ENCODE data around the gene ADGRL1. TPM values are rescaled to one million over a fixed set of nuclear protein-coding genes. Genes with fewer than 3 reads are reported as not detected.

The ADGRL1 gene
- total RNA-seq, 1 experiment from 2014 or later, result 10.9 TPM

DNA sequence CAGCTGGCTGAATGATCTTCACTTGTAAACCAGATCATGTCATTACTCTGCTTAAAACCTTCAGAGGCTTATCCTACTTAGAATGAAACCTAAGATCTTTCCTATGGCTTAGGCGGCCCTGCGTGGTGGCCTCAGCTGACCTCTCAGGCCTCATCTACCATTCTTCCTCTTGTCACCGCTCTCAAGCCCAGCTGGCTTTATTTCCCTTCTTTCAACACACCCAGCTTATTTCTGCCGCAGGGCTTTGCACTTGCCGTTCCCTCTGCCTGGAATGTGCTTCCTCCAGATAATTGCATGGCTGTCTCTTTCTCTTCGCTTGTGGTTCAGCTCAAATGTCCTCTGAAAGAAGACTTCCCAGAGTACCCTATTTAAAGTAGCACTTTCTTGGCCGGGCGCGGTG lies 66.0 kb downstream of the ADGRL1 start:
- no peak for DNase-seq (ENCODE audit: low spot score)

DNA sequence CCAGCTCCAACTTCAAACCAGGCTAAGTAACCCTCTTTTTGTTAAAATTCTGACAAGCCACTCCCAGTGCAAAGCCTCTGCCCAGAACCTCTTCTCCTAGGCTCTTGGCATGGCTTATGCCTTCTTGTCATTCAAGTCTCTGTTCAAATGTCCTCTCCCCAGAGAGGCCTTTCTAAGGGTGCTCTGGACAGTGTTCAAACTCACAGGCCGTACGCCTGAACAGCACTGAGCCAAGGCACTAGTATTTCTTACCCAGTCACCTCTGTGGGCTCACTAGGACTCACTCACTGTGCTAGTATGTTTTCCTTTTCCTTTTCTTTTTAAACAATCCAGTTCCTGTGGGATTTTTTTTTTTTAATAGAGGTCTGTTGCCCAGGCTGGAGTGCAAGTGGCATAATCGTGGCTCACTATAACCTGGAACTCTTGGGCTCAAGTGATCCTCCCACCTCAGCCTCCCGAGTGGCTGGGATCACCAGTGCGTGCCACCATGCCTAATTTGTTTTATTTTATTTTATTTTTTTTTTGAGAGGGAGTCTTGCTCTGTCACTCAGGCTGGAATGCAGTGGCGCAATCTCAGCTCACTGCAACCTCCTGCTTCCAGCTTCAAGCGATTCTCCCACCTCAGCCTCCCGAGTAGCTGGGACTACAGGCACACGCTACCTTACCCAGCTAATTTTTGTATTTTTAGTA lies 67.2 kb downstream of the ADGRL1 start:
- no peak for DNase-seq (ENCODE audit: low spot score)

DNA sequence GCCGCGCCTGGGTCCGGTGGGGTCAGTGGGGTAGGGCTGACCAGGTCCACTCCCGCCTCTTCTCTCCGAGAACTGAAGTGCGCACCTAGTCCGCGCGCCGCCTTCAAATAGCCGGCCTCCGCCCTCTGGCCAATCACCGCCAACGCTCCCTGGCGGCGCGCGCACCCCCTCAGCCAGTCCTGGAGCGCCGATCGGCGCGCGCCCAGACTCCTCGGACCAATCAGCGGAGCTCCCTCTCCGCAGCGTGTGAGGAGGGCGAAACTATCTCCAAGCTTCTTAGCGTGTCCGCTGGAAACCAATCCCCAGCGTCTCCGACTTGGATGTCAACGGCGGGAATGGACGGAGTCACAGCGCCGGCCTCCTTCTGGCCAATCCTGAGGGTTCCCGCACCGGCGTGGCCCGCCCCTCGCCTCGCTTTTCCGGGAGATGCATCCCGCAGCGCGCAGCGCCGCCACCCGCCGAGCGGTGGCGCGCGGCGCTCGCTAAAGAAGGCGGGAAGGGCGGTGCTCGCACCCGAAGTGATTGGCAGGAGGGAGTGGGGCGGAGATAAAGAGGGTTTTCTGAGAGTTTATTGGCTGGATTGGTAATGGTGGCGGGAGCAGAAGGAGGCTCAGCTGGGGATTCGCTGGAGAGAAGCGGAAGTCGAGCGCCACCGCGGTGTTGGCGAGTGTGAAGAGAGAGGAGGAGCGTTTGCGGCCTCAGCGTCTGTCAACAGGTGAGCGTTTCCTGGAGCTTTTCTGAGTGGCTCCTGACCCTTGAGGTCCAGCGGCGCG lies 69.3 kb downstream of the ADGRL1 start, which contains the start of gene ASF1B:
Gene ASF1B, minus strand, starts transcription at position 81 of the 773 bp plus-strand sequence. CDS start 133 bp downstream, outside the sequence.
- DNase-seq (ENCODE audit: low spot score), result peak; percentile 100

DNA sequence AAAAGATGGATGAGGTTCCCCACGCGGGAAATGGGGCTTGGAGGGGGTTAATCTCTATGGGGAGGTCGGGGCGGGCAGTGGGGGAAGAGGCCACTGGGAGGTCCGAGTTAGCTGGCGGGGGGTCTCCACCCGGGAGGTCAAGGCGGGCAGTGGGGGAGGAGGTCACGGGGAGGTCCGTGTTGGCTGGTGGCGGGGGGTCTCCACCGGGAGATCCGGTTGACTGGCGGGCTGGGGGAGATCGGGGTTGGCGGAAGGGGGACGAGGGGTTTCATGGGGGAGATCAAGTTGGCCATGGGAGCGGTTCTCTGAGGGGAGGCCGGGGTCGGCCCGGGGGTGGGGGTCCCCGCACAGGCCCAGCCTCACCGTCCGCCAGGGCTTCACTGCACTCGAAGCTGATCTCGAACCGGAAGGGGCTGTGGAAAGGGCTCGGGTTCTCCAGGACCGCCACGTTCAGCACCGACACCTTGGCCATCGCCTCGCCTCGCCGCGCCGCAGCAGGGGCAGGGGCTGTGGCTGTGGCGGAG lies 69.9 kb downstream of the ADGRL1 start:
- DNase-seq (ENCODE audit: low spot score), result no peak

DNA sequence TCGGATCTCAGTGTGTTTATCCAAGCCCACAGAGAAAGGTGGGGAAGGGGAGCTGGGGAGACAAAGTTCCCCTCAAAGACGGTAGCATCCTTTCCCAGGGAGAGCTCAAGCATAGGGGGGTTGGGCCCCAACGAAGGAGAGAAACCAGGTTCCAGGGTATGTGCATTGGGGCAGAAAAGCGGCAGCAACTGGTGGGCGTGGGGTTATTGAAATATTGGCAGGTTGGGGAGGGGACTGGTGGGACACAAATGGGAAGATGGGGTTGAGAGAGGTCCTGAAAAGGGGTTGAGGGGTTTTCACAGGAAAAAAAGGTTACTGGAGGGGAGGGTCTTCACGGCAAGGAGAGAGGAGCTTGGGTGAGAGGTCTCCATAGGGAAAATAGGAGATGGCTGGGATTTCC lies 70.6 kb downstream of the ADGRL1 start:
- DNase-seq (ENCODE audit: low spot score), result no peak

DNA sequence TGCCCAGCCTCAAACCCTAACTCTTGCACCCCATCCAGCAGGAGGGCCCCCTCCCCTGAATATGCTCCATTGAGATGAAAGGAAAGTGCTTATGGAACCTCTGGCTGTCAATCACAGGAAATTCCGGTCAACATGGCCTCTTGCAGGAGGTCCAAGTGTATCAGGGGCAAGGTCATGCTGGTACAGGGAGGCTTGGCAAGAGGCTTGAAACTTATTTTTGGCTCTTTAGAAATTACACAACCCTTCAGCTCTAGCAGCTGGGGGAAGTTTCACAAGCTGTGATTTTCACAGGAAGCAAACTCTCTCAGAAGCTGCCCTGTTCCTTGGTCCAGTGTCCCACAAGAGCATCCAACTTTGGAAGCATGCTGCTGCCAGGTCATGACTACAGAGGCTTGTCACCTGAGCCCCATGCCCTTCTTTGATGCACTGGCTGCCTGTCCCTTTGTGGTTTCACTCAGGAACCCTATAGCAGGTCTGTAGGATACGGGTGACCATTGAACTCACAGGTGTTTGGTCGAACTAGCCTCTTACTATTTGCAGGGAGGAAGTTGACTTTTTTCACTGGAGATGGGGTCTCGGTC lies 78.0 kb downstream of the ADGRL1 start:
- DNase-seq (ENCODE audit: low spot score), result no peak

DNA sequence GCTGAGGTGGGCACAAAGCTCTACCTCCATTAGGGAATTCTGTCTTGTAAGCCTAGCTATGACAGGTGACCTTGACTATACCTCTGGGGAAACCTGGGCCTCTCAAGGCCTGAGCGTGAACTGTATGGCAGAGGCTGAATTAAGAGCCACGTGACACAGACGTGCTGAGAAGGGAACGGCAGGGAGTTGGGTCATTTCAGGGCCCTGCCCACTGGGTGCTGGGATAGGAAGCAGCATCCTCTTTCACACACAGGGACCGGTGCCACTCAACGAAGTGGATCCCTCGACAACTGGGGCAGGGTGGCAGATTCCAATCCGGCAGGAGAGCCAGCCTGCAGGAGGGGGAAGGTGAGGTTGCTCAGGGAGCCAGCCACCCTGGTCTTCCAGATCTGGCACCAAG lies 78.8 kb downstream of the ADGRL1 start:
- DNase-seq (ENCODE audit: low spot score), result no peak

DNA sequence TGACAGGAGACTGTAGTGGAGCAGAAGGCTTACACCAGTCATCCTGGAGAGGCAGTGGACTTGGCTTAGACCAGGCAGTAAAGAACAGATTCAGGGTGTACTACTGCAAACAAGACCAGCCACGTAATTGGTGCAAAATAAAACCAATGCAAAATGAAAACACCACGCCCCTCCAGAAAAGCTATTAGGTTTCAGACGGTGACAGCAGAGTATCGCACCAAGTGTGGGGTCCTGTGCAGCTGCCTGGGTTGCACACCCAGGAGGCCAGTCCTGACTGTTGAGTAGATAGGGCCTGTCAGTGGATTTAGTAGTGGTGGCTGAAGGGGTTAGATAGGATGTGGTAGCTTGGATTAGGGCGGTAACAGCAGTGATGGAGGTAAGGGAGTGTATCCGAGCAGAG lies 83.0 kb downstream of the ADGRL1 start:
- DNase-seq (ENCODE audit: low spot score), result no peak

DNA sequence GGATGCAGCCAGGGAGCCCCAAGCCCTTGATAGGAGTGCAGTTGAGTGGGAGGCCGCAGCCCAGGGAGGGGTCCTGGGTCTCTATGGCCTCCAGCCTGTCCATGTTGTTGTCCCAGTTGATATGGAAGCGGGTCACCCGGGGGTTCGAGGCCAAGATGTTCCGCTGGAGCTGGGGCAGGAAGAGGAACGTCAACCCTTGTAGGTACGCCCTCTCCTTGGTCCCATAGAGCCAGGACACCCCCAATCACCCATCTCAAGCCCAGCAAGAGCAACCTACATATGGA lies 85.5 kb downstream of the ADGRL1 start:
- DNase-seq (ENCODE audit: low spot score), result no peak

DNA sequence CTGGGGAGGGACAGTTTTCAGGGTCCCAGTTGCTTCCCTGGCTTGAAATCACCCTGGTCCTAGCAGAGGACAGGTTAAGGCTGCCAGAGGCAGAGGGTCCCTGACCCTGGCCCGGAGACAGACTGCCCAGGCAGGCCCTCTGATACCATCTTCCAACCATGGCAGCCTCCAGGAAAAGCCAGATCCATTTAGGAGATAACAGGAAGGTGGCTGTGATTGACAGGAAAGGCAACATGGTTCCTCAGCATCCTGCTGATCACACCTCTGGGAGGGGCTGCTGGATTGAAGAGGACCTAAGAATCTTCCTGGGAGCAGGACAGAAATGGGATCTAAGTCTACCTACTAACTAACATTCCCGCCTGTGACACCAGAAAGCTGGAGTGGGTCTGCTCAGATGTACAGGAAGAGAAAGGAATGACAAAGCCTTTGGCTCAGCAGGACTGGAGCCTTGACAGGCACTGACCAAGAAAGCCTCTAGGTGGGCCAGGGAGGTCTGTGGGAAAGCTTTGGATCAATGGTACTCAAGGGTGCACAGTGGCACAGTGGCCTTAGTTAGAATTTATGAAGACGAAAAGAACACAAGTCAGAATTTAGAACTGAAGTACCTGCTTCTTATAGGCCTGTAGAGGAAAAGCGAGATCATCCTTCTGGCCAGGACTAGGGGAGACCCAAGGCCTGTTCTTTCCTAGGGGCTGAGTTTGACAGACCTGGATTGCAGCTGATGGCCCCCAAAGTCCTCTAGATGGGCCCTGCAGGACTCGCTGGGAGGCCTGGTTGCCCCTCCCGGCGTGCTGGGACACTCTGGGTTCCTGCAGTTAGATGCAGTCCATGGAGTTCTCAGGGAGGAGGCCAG lies 86.1 kb downstream of the ADGRL1 start:
- DNase-seq (ENCODE audit: low spot score), result no peak

DNA sequence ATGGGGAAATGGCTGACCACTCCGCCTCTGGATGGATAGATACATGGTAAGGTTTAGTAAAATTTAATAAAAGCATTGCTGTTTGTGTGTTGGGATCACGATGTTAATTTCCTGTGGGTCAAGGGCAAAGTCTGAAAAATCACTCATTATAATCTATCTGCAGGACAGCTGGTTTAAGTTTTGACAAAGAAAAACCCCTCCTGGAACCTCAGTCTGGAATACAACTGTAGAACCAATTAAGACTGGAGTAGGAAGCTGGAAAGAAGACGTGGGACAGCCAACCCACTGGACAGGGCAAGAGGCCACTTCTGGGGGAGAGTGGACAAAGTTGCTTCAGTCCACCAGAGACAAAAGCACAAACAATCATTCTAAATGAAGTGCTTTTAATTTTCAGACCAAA lies 86.8 kb downstream of the ADGRL1 start:
- no peak for DNase-seq (ENCODE audit: low spot score)

DNA sequence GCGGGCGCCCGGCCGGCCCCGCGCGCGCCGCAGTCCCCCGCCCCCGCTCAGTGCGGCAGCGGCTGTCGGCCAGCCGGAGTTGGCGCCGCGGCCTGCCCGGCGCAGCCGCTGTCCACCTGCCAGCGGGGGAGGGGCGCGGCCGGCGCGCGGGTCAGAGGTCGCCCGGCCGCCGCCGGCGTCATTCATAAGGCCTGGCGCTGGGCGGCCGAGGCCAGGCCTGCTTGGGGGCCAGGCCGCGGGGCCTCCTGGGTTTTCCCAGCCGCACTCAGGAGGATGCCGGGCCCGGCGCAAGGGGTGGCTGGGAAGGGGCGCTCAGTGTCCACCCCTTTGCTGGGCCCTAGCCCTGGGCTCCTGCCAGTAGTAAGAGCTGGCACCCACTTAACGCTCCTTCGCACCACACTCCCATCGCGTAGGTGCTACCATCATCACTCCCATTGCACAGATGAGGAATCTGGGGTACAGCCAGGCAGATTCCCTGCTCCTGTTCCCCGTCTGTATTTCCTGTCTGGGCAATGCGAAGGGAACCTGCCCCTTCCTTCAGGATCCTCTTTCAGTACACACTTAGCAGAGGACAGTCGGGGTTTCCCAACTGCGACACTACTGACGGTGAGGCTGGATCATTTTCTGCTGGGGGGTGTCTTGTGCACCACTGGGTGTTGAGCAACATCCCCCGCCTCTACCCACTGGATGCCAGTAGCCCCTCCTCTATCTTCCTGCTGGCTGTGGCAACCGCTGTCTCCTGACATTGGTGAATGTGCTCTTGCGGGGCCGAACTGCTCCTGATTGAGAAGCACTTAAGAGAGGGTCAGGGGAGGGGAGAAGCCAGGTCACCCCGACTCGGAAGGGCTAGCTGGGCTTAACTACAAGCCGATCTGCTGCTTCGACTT lies 87.6 kb downstream of the ADGRL1 start:
- DNase-seq (ENCODE audit: low spot score), result no peak

DNA sequence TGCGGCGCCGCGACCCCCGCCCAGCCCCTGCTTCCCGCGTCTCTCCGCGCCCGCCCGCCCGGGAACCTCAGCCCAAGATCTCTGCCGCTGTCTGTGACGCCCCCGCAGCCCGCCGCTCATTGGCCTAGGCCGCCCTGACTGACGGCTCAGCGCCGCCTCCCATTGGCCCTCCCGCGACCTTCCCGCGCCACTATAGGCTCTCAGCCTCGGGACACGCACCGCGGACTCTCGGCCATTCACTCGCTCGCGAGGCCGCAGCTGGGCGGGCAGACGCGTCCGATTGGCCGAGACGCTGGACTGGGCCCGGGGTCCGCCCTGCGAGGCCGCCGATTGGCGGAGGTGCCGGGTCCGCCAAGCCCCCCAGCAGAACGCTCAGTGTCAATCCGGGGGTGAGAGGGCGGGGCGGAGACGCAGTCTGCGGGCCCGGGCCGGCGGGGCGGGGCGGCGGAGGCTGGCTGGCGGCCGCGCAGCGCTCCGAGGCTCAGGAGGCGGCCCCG lies 88.3 kb downstream of the ADGRL1 start, which contains the start of gene PRKACA:
Gene PRKACA, minus strand, starts transcription at position 95 of the 497 bp plus-strand sequence. CDS start 215 bp downstream, outside the sequence.
- DNase-seq (ENCODE audit: low spot score), result peak; percentile 99

DNA sequence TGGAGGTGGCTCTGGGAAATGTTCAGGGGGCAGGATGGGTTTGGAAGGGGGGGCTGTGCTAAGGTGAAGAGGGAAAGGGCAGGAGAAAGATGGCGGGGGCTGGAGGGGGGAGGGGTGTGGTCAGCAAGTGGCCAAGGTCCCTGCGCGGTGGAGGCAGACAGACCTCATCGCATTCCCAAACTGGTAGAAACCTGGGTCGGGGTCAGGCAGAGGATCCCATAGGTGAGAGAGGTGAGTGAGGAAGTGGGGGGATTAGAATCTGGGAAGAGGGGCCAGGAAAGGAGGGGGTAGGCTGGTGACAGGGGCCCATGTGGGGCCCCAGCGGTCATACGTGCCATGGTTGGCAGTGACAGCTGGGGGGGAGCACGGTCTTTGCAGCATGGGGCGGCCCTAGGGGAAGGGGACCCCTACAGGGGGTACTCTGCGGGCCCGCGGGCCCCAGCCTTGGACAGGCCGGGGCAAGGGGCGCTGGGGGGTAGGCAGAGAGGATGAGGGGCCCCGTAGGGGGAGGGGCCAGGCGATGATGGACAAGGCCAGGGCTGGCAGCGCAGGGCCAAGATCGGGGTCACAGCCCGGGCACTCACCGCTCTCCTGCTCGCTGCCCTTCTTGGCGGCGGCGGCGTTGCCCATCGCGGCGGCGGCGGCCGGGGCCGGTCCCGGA lies 88.9 kb downstream of the ADGRL1 start:
- no peak for DNase-seq (ENCODE audit: low spot score)

DNA sequence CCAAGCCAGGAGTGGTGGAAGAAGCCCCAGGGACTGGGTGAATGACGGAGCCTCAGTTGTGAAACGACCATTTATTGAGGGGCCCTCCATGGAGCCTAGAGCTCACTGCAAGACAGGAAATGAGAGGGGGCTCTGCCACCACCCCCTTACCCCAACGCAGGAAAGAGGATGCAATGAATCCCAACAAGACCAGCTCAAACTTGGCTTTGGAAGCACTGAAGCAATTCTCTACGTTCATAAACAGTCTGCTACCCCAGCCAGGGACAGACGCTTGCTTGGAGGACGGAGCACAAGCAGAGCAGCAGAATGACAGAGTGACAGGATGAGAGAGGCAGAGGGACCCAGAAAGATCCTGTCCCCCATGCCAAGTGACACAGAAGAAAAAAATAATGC lies 89.4 kb downstream of the ADGRL1 start:
- no peak for DNase-seq (ENCODE audit: low spot score)

DNA sequence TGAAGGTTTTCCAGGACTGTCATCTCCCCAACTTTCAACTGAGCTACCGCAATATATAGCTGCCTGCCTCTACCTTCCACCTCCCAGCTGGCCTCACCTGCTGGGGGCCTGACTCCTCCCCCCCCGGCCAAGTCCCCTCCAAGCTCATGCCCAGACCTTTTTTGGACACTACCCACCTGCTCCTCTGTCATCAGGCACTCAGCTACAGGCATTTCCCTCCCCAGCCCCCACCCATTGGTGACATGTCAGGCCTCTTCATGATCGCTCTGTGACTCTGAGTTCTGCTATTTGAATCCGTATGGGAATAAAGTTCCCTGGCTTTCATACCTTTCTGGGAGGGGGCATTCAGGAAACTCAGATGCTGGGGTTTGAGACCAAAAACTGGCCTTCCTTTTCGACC lies 90.2 kb downstream of the ADGRL1 start:
- DNase-seq (ENCODE audit: low spot score), result no peak

DNA sequence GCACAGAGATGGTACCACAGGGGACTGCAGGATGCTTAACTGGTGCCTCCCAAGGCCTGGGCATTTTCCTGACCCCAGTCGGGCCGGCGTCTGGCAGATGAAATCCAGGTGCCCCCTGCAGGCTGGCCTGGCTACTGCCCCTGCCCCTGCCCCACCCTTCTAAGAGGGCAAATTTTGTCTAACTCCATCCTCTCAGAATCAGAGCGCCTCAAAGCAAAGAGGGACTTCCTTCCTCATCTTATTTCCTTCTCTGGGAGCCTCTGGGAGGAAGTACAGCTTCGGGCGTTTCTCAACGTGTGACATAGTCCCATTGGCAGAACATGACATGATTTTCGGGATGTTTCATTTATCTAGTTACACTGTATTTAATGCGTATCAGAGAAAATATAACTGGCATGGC lies 91.1 kb downstream of the ADGRL1 start:
- DNase-seq (ENCODE audit: low spot score), result no peak

DNA sequence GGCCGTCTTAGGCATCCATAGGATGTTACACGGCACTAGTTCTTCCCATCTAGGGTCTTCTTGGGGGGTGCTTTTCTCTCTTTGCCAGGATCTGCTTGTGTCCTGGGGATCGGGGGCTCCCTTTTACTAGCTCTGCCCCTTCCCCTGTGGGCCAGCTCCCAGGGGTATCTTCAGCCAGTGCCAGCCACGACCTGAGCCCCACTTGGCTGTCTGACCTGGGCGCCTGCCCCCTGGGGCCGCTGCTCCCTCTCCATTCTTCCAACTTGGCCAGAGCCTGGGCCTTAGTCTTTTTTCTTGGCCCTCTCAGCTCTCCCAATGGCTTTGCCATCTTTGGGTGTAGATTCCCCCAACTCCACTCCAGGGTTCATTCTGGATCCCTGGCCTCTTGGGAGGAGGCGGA lies 91.5 kb downstream of the ADGRL1 start:
- DNase-seq (ENCODE audit: low spot score), result no peak

DNA sequence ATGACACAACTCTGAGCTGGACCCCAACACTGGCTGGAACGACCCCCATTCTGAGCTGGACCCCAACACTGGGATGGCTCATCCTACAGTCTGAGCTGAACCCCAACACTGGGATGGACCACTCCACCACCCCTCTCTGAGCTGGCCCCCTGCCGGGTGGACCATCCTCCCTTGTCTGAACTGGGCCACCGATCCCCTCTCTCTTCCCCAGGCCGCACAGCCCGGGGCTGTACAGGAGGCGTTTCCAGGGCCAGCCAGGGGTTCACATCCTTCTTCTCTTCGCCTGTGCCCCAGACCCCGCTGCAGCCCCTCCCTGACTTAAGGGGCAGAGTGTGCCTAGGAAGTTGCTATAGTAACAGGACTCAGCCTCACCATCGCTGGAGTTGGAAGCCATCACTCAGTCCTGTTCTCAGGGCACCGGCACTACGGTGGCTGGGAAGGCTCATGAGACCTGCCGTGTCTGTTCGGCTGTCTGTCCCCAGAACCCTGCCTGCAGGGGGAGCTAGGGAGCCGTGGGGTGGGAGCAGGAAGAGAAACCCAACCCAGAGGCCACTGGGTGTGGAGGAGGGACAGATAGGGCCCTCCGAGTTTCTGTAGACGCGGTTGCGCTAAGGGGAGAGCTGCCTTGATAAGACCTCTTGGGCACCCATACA lies 92.1 kb downstream of the ADGRL1 start:
- DNase-seq (ENCODE audit: low spot score), result no peak
